H1 (cell line): ENCODE data around the gene TIGD1.

Experiments
- CHD7 ChIP-seq: fragments of 300-600 bp; sonication (generic); IDR thresholded peaks from 2 replicates; pipeline ENCODE4 v1.7.1; 2012; ENCODE audit warnings: low read length, moderate library complexity, mild to moderate bottlenecking, inconsistent platforms; ENCODE audit not compliant: insufficient replicate concordance
- KDM1A ChIP-seq: fragments of 200-600, 300-600 bp; sonication (generic); IDR thresholded peaks from 2 replicates; pipeline ENCODE4 v1.7.1; 2016; ENCODE audit warnings: mild to moderate bottlenecking, low read length, borderline replicate concordance
- NRF1 ChIP-seq: IDR thresholded peaks from 2 replicates; pipeline ENCODE4 v1.6.1; 2011; ENCODE audit warnings: mild to moderate bottlenecking, low read depth, low read length, improper control_type of control experiment
- POLR2A ChIP-seq, 2 experiments: IDR thresholded peaks; 1 replicate in 1 of 2; 2 replicates in 1 of 2; pipeline ENCODE4 v1.6.1; 2011; ENCODE audit warnings: low read depth in 2 of 2, low read length in 2 of 2, mild to moderate bottlenecking in 2 of 2; ENCODE audit errors: control extremely low read depth in 1 of 2
- YY1 ChIP-seq: IDR thresholded peaks from 2 replicates; pipeline ENCODE4 v1.6.1; 2011; ENCODE audit warnings: low read depth, mild to moderate bottlenecking, low read length
- TF ChIP-seq, protein P1 (sequence below), 3 experiments: IDR thresholded peaks; 1 replicate in 2 of 3; 2 replicates in 1 of 3; pipeline versions ENCODE4 v1.5.1 to v1.6.1; 2011; ENCODE audit warnings: low read length in 3 of 3, mild to moderate bottlenecking in 3 of 3, inconsistent platforms in 2 of 3, low read depth in 1 of 3, moderate library complexity in 1 of 3; ENCODE audit not compliant: insufficient read depth in 1 of 3; ENCODE audit errors: control extremely low read depth in 1 of 3

DNA sequence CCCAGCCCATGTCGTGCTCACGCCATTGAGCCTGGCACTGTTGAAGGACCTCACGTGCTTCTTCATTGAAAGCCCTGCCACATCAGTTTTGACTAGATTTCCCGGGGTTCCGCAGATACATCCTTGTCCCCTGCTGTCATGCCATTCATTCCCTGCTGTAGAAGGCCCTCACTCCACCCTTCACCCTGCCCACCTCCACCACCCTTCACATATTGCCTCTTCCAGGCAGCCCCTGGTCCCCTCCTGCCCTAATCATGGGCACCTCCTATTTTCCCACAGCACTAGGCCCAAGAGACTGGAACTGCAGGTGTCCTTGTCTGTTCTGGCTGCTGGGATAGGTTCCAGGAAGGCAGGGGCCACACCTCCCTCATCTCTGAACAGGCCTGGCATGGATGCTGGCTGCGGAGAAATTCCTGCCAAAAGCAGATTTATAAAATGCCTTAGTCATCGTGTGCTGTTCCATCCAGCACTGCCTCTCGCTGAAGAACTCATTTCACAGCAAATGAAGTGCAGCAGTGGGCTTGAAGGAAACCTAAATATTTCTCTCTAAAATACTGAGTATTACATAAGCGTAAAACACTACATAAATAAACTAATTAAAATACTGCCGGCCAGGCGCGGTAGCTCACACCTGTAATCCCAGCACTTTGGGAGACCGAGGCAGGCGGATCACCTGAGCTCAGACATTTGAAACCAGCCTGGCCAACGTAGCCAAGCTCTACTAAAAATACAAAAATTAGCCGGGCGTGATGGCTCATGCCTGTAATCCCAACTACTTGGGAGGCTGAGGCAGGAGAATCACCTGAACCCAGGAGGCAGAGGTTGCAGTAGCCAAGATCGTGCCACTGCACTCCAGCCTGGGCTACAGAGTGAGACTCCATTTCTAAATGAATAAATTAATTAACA lies 38.6 kb upstream of the TIGD1 start:
- TF ChIP-seq, protein P1, sequence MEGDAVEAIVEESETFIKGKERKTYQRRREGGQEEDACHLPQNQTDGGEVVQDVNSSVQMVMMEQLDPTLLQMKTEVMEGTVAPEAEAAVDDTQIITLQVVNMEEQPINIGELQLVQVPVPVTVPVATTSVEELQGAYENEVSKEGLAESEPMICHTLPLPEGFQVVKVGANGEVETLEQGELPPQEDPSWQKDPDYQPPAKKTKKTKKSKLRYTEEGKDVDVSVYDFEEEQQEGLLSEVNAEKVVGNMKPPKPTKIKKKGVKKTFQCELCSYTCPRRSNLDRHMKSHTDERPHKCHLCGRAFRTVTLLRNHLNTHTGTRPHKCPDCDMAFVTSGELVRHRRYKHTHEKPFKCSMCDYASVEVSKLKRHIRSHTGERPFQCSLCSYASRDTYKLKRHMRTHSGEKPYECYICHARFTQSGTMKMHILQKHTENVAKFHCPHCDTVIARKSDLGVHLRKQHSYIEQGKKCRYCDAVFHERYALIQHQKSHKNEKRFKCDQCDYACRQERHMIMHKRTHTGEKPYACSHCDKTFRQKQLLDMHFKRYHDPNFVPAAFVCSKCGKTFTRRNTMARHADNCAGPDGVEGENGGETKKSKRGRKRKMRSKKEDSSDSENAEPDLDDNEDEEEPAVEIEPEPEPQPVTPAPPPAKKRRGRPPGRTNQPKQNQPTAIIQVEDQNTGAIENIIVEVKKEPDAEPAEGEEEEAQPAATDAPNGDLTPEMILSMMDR (IDR thresholded peaks at IDR 0.05; ENCODE audit: control extremely low read depth in 1 of 3, insufficient read depth in 1 of 3, low read depth in 1 of 3, low read length in 3 of 3): no peak
- TF ChIP-seq KDM1A: no peak
- TF ChIP-seq CHD7: no peak
- no peak for TF ChIP-seq POLR2A (IDR thresholded peaks at IDR 0.05; ENCODE audit: control extremely low read depth in 1 of 2, low read depth in 2 of 2, low read length in 2 of 2)
- no peak for TF ChIP-seq NRF1
- no peak for TF ChIP-seq YY1
